NCI-H1930 (cell line): ENCODE data around the gene AKAP8L.
"Not testable (repeated sequence)": the region's sequence is repeated elsewhere in the genome, so short reads cannot be mapped to it uniquely, and the experiment has no call there.

Experiments used
- DNase-seq, 2 experiments: peaks; one replicate each; lab custom pipeline; 2025; lab: John Stamatoyannopoulos, UW

The AKAP8L gene

GRCh38 chr19:15379083-15379998 lies 39.4 kb downstream of the AKAP8L start, which contains the start of gene AKAP8:
Gene AKAP8, minus strand, starts transcription at chr19:15379787. Its CDS starts 56 bp downstream, at chr19:15379731.
- peak; percentile 87 to 92 for DNase-seq

DNA sequence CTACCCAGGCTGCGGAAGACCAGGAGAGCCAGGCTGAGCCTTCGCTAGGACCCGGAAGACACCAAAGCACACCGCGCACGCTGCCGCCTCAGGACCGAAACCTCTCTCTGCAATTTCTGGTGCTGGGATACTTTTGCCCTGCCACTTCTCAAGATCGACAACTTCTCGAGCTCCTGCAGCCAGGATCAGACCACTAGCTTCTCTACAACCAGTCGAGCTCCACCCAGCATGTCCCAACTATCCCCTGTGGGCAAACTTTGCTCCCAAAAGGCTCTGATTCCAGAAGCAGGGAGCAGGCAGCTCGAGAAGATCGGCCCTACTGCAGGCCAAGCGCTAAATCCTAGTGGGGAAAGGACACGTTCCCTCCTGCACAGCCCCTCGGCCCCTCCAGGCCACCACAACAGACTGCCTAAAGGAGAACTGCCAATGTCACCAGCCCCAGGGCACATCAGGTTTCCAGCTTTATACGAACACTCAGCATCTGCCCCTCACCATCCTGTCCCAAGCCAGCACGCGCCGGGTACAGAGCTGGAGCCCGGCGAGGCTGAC lies 40.2 kb downstream of the AKAP8L start:
- DNase-seq: no peak

DNA sequence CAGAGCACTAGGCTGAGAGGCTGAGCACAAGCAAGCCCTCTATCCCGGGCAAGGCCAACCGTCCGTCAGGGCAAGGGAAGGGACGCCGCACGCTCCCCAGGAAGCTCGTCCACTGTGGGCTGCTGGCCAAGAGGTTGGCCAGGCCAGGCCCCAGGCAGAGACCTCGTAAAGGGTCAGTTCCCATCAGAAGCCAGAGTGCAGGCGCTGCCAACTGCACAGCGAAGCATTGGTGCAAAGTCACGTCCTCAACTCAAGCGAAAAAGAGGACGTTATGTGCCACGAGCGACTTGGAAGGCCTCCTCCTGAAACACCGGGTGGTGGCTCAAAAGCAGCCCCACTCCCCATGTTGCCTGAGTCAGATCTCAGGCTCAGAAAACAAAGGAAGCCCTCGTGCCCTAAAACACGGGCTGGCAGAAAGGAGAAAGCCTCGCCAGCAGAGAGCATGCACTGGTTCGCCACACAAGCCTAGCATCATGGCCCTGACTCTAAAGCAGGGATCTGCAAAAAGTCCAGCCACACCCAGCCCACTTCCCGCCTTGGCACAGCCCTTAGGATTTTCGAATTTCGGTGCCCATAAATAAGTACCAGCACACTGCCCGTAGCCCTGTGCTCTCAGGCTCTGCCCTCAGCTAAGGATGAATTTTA lies 43.9 kb downstream of the AKAP8L start:
- no peak for DNase-seq

- DNase-seq: no peak
Observed at GRCh38 chr19:15374105-15374651, 44.6 kb downstream of the AKAP8L start.

- no peak for DNase-seq
Observed at GRCh38 chr19:15373644-15374043, 45.1 kb downstream of the AKAP8L start.

DNA sequence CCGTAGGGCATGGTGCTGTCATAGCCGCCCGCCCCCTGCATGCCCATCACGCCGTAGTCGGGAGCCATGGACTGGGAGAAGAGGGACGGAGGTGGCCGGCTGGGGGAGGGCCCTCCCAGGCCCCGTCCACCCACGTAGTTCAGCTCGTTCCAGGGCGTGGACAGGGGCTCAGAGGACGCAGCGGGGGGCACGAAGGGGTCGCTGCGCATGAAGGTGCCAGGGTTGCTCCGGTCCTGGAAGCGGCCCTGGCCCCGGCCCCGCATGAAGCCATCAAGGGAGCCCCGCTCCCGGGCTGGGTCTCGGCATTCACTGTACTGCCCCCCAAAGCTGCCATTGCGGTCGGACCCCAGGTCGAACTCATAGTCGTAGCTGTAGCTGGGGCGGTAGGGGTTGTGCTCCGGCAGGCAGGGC lies 45.9 kb downstream of the AKAP8L start:
- no peak for DNase-seq

DNA sequence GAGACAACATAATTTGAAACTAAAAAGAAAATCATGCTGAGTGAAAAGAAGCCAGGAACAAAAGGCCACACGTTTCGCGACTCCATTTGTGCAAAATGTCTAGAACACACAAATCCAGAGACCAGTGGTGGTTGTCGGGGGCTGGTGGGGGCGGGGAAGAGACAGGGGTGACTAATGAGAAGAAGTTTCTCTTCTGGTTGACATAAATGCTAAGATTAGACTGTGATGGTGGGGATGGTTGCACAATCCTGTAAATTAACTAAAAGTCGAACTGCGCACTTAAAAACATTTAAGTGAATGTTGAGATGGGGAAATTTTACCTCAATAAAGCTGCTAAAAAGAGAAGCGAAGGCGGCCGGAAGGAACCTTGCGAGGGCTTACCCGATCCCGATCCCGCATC lies 46.3 kb downstream of the AKAP8L start:
- no peak for DNase-seq

- no peak for DNase-seq
Observed at GRCh38 chr19:15371786-15372380, 46.9 kb downstream of the AKAP8L start.

DNA sequence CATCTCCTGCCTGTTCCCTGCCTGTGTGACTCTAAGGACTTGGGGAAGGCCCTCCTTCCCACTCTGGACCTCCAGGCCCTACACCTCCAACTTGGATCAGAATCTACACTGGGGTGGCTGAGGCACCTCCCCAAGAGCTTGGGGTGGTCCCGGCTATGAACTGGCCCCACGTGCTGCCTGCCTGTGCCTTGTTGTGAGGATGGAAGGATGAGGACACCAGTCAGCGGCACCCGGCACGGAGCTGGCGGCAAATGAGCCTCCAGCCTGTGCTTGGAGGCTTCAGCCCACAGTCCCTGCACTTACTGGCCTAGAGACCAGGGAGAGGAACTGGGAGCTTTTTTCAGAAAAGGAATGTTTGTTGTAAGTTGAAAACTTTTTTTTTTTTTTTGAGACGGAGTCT lies 47.7 kb downstream of the AKAP8L start:
- no peak for DNase-seq

GRCh38 chr19:15369594-15369891 lies 49.2 kb downstream of the AKAP8L start:
- no peak for DNase-seq

DNA sequence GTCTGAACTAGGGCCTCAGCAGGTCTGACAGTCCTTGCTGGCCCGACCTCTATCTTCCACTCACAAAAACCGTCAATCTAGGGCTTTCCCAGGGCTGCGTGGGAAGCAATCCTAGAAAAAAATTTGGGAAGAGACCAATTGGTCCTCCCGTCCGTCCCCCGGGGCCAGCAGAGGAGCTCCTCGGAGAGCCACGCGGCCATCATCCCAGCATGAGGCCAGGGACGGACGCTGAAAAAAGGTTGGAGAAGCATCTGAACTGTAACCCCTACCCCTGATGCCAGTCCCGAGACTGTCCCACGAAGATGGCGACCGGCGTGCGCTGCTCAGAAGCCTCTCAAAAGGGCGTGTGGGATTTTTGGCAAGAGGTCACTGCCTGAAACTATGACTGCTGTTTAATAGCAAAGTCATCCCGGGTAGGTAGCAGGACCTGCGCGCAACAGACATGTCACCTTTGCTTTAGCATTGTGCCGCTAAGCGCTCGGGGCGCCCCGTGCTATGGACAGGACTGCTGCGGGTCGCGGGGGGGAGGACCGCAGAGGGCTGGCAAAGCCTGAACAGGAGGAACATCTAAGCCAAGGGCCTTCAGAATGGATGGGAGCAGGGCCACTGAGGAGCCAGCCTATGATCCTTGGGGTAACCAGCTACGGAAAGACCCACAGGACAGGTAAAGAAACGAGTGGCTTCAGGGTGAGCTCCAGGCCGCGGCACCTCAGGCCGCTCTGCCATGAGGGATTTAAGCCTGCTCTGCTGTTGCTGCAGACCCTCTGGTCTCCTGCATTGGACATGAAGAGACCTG lies 49.8 kb downstream of the AKAP8L start:
- no peak for DNase-seq

GRCh38 chr19:15368051-15368632 lies 50.6 kb downstream of the AKAP8L start:
- DNase-seq: no peak

GRCh38 chr19:15367439-15367838 lies 51.3 kb downstream of the AKAP8L start:
- DNase-seq: no peak

DNA sequence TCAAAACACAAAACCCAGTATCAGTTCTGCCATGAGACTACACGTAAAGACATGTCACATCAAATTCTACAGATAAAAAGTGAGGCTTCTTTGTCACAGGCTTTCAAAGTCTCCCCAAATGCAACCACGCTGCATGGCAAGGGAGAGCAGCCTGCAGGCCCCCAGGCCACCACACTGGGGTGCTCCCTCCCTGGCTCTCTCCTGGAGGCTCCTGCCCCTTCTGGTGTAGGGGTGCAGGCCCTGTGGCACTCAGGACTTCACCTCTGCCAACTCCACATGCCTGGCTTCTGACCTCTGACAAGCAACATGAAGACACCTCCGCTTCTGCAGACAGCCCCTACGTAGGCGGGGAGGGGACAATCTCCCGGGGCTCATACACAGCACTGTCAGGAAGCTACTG lies 53.5 kb downstream of the AKAP8L start:
- DNase-seq: no peak

- DNase-seq: not testable (repeated sequence)
Observed at GRCh38 chr19:15363791-15364190, 55.0 kb downstream of the AKAP8L start.

- DNase-seq: not testable (repeated sequence)
Observed at GRCh38 chr19:15363048-15363447, 55.7 kb downstream of the AKAP8L start.

- DNase-seq: not testable (repeated sequence)
Observed at GRCh38 chr19:15360015-15360414, 58.8 kb downstream of the AKAP8L start.

- no peak for DNase-seq
Observed at GRCh38 chr19:15358918-15359317, 59.9 kb downstream of the AKAP8L start.

GRCh38 chr19:15357906-15358305 lies 60.9 kb downstream of the AKAP8L start:
- no peak for DNase-seq

GRCh38 chr19:15354566-15355296 lies 64.1 kb downstream of the AKAP8L start:
- no peak for DNase-seq
